Hematopoietic multipotent progenitor cell treated with erythropoietin and hydrocortisone succinate and interleukin-3 and kit ligand, for 15 days (in vitro differentiated cells): Measurements from ENCODE around the gene ACBD6.

ENCODE experiments used
- DNase-seq: peaks from one replicate; pipeline ENCODE4 v3.0.0-alpha.2; 2015; ENCODE audit warnings: low spot score

ACBD6 gene

DNA sequence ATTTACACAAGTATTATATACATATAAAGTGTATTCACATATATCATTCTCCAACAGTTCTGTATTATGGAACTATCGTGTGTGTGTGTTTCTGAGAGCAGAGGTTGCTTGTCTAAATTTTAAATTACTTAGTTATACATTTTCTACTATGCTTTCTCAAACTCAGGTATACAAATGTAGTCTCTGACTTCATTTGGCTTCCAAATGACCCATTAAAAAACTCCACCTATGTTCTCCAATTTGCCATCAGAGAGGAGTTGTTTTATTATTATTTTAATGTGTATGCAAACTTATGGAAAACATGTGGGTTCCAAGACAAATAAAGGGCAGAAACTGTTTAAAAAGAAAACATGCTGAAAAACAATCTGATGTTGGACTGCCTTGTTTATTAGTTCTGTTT is 131.8 kb downstream of the ACBD6 start:
- DNase-seq: no peak

DNA sequence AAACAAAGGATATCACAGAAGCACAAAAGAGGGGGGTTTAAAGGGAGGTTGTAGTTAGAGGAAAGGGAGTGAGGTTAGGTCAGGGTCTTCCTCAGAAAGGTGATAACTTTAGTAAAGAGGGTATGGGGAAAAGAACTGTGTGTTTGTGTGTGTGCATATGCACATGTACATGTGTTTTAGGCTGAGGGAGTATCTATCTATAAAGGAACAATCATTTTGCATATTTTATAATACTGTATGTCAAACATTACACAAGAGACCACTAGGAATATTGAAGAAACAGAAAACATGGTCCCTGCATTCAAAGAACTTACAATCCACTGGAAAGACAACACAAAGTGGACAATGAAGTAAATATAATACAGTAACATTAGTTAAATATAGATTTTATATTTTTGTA is 132.2 kb downstream of the ACBD6 start:
- DNase-seq: no peak

DNA sequence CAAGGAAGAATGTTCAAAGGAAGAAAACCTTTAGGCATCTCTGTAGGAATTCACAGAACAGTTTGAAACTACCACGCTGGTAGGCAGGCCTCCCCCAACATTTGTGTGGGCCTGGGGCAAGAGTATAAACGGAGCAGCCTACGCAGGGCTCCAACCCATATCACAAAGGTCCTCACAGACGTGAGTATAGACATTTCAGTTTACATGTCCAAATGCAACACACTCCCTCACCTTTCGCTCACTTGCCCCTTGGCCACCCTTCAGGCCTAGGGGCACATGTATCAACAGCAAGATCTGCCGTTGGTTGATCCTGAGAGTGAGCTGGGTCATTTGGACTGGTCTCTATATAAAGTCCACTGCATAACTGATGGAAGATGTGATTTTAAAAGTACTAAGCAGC is 133.3 kb downstream of the ACBD6 start:
- DNase-seq: no peak

DNA sequence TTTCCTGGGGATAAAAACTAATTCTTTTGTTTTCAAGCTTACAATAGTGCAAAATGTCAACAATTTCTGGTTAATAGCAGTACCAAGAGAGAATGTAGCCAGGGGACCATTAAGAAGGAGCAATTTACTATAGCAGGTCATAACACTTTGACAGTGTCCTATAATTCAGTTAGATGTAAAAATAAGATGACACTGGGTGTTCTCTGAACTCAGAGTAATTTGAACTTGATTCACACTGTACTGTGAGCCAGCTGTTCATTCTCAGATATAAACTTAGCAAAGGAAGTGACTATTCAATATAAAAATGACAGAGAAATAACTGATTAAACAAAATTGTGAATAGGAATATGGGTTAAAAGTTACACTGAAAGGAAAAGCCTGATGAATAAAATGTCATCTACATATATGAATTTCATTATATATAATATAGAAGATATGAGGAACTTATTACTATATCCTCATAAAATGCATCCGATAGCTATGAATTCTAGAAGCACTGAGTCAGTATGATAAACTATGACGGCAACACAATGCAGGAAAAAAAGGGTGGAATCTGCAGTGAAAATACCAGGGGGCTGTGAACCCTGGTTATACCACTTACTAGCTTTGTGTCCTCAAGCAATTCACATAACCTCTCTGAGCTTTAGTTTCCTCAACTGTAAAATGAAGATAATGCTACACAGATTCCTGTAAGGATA is 135.9 kb downstream of the ACBD6 start:
- no peak for DNase-seq

DNA sequence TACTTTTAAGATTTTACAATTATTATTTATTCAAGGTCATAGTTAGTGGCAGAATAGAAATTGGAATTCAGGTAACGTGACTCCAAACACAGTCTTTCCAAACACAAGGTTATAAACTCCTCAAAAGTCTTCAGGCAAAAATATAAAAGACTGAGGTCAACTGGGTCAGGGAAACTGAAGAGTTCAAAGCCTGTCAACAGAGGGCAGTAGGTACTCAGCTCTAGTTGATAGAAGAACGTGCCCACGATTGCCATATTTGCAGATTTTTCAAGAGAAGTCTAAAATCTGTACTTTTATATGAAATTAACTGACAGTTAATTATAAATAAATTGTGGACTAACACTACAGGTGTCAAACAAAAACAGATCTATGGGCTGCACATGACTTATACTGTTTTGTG is 137.3 kb downstream of the ACBD6 start:
- DNase-seq: no peak

DNA sequence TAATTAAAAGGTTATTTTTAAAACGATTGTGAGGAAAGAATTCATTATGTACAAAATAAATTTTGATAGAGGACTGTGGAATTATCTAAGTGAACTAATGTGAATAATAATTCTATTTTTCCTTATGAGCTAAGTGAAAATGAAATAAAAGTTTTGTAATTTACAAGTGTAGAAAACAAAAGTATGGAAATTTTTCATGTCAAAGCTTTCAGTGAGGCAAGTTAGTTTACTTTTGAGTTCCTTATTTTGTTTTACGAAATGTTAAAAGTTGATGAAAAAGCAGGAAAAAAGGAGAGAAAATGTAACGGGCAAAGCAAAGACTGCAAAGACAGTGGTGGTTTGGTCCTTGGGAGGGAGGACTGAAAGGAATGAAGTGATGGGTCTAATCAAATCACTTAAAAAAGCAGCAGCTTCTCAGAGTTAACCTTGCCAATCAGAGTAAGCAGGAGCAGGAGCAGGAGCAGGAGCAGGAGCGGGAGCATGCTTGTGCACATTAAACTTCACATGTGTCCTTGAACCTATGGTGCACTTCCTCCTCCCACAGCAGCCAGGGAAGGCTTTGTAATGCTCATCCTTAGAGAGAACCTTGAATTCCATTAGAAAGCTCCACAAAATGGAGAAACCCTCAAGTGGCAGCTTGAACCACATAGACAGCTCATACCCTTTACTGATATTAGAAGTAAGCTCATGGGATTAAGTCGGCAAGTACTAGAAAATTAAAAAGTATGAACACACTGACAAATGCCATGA is 139.0 kb downstream of the ACBD6 start:
- no peak for DNase-seq

DNA sequence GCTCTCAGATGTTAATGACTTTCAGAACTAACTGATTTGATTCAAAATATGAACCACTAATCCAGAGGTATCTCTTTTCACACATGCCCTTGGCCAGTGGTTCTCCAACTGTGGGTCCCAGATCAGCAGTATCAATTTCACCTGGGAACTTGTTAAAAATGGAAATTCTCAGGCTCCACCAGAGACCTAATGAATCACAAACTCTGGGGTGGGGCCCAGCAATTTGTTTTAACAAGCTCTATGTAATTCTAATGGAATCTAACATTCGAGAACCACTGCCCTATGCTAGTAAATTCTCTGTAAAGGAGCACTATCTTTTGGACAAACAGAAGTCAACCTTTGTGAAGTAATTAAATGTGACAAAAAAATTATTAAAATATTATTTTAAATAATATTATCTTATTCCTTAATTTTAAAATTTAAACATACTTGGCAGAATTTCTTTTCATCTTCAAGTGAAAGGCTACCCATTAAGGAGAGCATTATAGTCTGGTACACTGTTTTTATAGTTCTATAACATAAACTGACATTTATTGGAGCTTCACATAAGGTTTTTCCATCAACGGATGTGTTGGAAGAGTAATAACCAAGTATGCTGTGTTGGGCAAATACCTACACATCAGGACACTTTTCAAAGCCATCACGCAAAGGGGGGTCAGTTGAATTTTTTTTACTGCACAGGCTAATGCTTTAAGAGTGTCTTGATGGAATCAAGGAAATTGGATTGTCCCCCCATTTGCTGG is 141.9 kb downstream of the ACBD6 start:
- no peak for DNase-seq

DNA sequence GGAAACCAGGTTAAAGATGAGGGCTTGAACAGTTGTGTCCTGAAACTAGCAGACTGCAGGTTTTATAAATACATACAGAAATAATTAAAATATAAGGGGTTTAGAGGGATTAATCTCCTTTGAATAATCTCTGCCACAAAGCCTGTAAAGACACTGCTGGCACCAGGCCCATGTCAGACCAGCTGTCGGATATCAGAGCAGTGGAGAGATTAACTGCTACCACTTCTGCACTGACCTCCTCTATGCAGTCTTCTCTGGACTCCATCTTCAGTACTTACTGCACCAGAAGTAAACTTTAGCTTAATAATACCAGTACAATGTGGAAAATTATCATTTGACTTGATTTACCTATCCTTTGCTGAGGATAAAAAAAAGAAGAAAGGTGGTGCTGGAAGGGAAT is 143.7 kb downstream of the ACBD6 start:
- DNase-seq: no peak

DNA sequence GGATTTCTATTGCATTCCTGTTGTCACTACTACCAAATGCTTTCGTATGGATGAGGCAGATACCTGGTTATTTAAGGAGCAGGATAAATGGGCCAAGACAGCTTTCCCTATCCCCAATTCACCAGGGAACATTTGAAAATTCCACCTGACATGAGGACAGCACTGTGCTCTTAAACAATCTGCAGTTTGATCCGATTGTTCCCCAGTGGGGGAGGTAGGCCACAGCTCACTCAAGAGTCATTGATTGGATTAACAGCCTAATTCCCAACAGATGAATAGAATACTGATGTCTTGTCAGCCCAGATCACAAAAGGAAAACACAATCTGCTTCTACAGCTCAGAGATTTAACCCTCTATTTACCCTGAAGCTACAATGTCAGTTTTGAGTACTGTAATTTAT is 148.4 kb downstream of the ACBD6 start:
- no peak for DNase-seq

DNA sequence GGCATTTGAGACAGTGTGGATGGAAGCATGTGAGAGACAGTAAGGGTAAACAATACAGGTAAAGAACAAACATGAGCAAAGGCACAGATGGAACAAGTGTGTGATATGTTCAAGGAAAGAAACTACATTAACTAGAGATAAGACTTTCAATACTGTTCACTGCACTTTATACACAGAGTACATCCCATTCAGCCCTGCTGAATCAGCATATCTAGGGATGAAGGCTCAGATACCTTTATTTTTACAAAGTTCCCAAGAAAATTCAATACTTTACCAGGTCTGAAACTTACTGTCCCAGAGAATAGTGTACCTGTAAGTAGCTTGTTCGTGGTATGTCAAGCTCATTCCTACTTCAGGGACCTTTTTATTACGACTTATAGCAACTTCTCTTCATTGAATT is 149.8 kb downstream of the ACBD6 start:
- no peak for DNase-seq

DNA sequence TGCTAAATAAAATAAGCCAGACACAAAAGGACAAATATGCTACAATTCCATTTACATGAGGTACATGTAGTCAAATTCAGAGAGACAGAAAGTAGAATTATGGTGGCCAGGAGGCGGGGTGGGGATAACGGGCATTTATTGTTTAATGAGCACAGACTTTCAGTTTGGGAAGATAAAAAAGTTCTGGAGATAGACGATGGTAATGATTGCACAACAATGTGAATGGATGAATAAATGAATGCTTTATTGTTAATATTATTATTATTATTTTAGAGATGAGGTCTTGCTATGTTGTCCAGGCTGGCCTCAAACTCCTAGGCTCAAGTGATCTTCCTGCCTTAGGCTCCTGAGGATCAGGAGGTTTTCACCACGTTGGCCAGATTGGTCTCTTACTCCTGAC is 150.4 kb downstream of the ACBD6 start:
- DNase-seq: no peak

DNA sequence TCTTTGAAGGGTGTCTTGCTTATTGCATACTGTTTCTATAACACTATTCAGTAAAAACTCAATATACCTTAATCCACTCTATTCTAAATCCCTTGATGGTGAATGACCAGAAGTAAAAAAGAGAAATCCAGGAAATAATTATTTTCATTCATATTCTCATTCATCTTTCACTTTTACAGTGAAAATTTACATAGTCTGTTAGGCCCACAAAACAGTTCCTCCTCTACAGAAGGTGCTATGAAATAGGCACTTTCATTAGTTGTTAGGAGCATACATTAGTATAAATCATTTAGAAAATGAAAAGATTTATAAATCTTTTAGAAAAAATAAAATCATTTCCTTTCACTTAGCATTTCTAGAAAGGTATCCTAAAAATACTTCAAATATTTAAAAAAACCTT is 157.2 kb downstream of the ACBD6 start:
- DNase-seq: no peak

DNA sequence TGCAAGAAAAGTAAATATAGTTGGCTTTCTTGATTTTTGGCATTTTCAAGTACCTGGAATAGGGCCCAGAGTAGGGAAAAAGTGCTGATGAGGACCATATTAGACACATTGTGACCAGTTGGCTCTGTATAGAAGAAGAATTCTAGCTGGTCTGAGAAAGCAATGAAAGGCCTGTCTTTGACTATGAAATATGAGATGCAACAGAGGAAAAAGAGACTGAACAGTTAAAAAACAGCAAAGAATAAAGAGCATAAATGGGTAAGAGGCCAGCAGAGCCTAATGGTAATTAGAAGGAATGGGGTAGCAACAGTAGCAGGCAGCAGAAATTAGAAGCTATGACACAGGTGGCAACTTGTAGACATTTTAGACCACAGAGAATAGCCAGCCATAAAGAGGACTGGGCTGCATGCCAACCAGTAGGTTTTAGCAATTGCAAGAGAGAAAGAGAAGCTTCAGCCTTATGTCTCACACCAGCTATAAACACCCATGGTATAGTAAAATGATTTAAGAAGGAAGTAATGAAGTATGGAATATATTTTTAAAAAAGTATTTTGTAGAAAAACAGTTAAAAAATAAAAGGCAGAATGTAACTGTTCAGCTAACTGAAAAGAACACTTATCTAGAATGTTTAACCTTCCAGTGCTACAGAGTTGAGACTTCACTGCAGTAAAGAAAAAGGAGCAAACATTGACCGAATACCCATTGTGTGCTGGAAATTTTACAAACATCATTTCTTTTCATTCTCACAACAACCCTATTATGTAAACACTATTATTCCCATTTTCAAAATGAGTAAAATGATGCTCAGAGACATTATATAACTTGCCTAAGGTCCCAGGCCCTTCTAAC is 158.2 kb downstream of the ACBD6 start:
- DNase-seq: no peak

DNA sequence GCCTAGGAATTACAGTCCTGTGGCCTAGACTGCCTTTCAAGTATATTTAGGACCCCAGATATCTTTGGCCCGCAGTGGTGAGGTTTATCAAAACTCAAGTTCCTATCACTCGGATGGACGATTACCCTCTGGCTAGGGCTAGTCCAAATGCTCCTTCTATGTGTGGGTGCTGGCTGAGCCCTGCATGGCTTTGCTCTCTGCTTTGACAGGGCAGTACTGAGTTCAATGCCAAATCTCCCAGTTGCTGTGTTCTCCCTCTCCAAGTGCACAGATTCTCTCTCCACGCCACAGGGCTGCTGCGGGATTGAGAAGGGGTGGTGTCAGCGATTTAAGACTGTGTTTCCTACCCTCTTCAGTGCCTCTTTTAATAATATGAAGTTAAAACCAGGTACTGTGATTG is 175.3 kb downstream of the ACBD6 start:
- DNase-seq: no peak

DNA sequence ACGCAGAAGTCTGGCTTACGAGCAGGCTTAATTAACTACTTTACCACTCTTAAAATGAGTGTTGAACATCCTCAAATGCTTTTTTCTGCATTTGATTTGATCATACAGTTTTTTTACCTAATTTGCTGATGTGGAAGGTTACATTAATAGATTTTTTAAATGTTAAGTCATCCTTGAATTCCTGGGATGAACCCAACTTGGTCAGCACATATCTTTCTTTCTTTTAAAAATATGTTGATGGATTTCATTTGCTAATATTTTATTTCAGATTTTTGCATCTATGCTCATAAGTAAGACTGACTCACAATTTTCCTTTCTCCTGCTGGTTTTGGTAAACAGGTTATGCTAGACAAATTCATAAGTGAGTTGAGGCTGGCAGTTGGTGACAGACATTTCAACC is 189.5 kb downstream of the ACBD6 start:
- DNase-seq: no peak

DNA sequence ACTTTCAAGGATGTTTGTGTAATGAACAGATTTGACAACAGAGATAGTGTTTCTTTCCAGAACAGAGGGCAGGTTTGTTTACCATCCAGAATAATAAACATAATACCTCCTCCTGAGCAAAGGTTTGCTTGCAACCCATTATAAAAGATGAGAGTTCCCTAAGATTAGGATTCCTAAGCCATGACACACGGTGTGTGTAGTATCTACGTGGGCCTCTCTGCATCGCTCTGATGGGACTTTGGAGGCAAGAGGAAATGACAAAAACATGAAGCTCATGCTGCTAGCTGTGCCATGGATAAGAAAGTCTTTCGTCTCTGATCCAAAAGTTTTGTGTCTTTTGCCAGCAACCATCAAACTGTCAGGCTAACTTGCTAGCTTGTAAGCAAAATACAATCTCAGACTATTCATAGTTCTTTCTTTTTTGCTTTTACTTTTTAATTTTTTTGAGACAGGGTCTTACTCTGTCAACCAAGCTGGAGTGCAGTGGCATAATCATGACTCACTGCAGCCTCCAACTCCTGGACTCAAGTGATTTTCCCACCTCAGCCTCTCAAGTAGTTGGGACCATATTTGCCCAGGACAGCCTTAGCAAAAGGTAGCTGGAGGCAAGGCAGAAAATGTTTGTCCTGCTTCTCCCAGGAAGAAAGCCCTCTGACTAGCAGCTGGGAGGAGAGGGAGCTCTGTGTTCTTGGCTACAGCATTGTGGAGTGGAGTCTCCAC is 191.2 kb downstream of the ACBD6 start:
- DNase-seq: no peak

DNA sequence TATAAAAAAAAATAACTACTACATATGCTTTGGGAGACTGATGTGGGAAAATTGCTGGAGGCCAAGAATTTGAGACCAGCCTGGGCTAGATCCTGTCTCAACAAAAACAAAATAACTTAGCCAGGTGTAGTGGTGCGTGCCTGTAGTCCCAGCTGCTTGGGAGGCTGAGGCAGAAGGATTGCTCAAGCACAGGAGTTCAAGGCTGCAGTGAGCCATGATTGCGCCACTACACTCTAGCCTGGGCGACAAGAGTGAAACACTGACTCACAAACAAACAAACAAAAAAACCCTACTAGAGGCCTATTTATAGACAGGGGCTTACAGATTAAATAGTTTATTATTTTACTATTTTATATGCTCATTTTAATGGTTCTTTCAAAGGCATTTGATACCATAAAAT is 192.3 kb downstream of the ACBD6 start:
- DNase-seq: no peak

DNA sequence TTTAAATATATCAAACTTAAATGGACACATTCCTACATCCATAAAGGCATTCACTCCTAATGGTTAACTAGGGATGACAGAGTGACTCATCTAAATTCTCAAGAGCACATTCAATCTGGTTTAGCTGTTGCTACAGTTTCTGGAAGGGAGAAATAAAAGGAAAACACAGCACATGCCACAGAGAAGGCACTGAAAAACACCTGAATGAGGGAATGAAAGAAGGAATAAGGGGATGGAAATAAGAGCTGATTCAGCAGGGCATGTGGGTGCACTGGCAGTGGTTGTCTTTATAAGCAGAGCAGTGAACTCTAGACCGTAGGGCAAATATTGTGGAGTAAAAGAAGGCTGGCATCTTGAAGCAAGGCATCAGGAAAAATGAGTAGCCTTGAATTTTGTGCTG is 193.0 kb downstream of the ACBD6 start:
- no peak for DNase-seq

DNA sequence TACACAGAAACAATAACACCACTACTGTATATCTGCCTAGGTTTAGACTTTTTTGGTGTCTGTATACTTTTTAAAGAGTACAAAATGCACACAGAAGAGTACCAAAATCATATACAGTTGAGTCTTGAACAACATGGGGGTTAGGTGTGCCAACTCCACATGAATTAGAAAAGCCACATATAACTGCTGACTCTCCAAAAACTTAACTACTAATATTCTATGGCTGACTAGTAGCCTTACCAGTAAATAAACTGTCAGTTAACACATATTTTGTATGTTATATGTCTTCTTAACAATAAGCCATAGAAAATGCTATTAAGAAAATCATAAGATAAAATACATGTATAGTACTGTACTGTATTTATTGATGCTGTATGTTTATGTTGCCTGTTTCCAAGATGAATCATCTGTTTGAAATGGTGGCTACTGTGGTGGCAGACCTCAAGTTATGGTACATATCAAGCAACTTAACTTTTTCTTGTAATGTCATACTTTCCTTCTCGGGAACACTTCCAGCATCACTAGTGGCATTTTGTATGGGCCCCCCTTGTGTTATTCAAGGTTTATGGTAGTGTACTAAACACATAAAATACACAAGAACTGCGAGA is 201.1 kb downstream of the ACBD6 start:
- DNase-seq: no peak

DNA sequence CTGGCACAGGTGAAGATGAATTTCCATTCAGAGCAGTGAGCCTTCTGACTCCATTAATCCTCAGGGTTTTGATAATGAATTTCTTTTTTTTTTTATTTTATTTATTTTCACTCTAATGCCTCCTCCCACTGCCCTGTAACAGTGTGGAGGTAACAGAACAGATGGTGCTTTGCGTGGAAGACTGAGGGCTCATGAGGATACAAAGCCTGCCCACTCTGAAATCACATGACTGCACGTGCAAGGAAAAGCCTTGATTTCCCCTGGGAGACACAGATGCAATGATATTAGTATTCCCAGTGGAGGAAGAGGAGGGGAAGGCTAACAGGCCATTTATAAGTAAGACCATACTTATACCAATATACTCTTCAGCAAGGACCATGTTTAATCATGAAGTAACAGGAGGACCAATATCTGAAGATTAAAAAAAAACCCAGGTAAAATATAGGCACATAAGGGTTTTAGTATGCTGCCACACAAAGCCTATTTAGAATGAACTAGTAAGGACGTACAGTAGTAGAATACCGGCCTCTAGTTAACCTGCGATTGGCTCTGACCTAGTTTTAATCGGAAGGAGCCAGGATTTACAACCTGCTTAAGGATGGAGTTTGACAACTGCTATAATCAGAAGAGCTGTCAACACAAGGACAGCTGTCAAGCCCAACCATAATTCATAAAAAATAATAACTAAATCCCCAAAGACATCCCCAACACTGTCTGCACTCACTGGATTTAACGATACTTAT is 202.7 kb downstream of the ACBD6 start:
- no peak for DNase-seq

DNA sequence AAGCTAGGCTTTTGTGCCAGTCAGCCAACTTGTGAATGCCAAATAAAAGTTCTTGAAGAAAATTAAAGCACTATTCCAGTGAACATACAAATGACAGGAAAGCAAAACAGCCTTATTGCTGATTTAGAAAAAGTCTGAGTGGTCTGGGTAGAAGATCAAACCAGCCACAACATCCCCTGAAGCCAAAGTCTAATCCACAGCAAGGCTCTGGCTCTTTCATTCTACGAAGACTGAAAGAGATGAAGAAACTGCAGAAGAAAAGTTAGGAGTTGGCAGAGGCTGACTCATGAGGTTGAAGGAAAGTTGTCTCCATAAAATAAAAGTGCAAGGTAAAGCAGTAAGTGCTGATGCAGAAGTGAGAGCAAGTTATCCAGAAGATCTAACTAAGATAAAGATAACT is 206.4 kb downstream of the ACBD6 start:
- no peak for DNase-seq
